GM19455 (cell line): ENCODE data around the gene SPTBN2.
"Not testable (repeated sequence)": the region's sequence is repeated elsewhere in the genome, so short reads cannot be mapped to it uniquely, and the experiment has no call there.

Experiments
- ATAC-seq: cut with Tn5 transposase; IDR thresholded peaks from one replicate; pipeline ENCODE4 v1.9.1; 2021; ENCODE audit not compliant: unreplicated experiment

SPTBN2 gene

GRCh38 chr11:66643745-66644437 is 85.1 kb downstream of the SPTBN2 start:
- no peak for ATAC-seq

GRCh38 chr11:66641834-66642233 is 87.2 kb downstream of the SPTBN2 start:
- no peak for ATAC-seq

- ATAC-seq, result not testable (repeated sequence)
Measured at GRCh38 chr11:66639814-66640340, 89.1 kb downstream of the SPTBN2 start.

GRCh38 chr11:66639066-66639813 is 89.8 kb downstream of the SPTBN2 start:
- no peak for ATAC-seq

- peak; percentile 98 for ATAC-seq
Measured at GRCh38 chr11:66638177-66639065, 90.6 kb downstream of the SPTBN2 start, which contains the start of gene RBM4. TSS of gene RBM4 (plus strand) at chr11:66638703. CDS start at chr11:66639712, 1,009 bp downstream.

GRCh38 chr11:66637557-66638176 is 91.3 kb downstream of the SPTBN2 start:
- no peak for ATAC-seq

- ATAC-seq, result no peak
Measured at GRCh38 chr11:66636411-66636810, 92.6 kb downstream of the SPTBN2 start.
